Measurements from ENCODE around the gene CACNA1S.
A peak's percentile ranks its signal among the peaks of the same experiment; 100 is the strongest.

CACNA1S gene

DNA sequence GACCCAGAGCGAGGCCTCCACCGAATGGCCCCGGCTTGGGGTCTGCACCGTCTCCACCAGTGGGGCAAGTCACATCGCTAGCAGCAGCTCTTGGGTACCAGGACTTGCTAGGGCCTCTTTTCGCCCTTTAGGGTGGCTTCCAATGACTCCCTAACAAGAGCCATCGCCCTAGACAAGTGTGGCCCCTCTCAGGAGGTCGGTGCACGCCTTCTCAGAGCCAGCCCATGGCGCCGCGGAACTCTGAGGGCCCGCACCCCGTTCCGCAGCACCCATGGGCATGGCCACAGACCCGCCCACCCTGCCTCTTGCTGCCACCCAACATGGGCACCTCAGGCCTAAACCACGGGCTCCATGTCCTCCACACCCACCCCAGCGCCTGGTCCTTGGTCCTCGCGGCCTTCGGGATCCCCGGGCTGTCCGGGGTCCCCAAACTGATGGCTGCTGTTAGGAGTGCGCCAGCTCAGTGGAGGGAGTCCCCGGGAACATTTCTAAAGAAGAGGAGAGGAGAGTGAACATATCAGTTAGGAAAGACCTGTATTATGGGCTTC is 3.2 kb upstream of the CACNA1S start:
- DNase-seq (ENCODE audit: low read depth), result no peak

DNA sequence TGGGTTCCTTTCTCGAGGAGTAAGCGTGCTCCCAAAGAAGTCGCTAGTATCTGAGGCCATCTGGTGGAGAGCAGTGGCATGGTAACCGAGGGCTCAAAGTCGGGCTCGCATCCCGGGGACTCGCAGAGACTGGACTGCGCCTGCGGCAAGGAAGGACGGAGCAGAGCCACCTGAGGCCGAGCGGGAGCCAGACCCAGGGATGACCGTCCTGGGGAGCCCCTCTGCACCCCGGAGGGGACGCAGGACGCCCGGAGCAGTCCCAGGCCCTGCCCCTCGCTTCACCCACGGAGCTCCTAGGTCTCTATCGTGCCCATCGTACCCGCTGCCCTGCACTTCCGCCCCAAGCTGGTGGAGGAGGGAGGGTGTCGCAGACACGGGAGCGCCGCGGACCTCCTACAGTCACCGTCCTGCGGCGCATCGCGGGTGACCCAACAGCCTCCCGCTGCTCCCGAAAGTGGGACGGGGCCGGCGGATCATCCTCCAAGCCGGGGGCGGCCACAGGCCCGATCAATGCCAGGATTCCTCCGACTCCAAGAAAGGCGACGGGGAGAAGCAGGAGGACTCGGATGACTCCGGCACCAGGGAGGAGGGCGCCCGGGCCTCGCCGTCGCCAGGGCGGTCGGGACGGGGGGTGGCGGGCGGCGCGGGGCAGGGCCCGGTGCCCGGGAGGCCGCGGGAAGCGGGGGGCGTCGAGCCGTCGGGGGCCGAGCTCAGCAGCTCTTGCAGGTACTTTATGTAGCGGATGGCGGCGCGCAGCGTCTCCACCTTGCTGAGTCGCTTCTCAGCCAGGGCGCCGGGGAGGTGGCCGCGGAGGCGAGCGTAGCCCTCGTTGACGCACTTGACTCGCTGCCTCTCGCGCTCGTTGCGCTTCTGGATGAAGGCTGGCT is 2.3 kb upstream of the CACNA1S start:
- DNase-seq (ENCODE audit: low read depth), result peak; percentile 60

DNA sequence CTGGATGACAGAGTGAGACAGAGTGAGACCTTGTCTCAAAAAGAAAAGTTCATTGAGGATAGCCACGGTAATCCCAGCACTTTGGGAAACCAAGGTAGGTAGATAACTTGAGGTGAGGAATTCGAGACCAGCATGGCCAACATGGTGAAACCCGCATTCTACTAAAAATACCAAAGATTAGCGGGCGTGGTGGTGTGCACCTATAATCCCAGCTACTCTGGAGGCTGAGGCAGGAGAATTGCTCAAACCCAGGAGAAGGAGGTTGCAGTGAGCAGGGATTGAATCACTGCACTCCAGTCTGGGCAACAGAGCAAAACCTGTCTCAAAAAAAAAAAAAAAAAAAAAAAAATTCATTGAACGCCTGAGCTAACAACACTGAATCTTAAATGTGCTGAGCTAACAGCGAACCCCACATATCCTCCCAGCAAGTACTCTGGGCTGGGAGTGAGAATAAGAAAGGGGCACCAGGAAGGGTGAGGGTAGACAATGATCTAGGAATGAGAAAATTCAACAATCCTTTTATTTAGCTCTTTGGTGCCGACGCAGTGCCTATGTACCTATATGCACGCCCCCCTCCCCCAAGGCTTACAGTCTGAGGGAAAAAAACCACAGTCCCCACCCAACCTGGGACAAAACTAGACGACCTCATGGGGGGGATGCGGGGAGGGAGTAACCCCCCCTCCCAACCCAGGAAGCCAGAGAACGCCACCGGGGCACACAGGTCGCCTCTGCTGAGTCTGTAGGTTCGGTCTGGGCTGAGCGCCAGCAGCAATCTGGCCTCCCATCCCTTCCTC is 1.4 kb upstream of the CACNA1S start:
- no peak for DNase-seq (ENCODE audit: low read depth)

DNA sequence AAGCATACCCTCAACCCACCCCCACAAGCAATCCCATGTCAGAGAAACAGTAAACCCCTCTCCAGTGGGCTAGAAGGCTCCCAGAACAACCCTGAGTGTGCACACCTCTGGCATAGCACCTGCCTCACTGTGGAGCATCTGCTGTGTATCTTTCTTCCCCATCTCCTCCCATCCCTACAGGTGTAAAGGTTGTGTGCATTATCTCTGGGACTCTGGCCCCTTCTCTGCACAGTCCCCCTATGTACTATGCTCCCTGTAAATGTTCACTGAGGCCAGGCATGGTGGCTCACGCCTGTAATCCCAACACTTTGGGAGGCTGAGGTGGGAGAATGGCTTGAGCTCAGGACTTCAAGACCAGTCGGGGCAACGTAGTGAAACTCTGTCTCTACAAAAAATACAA is 700 bp upstream of the CACNA1S start:
- DNase-seq (ENCODE audit: low read depth), result no peak

DNA sequence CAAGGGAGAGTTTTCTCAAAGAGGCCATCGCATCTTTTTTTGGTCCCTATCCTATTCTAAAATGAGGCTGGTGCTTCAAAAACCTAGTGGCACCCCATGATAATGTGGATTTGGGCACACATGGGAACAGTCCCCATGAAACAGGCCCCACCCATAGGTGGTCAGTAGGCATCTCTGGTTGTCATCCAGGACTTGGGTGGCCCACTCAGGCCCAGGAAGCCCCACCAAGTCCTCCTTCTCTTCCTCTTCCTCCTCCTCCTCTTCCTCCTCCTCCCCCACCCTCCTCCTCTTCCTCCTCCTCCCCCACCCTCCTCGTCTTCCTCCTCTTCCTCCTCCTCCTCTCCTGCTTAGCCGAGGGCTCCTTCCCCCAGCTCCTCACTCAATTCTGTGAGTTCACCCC is 554 bp downstream of the CACNA1S start:
- DNase-seq (ENCODE audit: low read depth), result no peak

- DNase-seq (ENCODE audit: low read depth), result no peak
Measured at GRCh38 chr1:201111156-201111555, 1.1 kb downstream of the CACNA1S start.

DNA sequence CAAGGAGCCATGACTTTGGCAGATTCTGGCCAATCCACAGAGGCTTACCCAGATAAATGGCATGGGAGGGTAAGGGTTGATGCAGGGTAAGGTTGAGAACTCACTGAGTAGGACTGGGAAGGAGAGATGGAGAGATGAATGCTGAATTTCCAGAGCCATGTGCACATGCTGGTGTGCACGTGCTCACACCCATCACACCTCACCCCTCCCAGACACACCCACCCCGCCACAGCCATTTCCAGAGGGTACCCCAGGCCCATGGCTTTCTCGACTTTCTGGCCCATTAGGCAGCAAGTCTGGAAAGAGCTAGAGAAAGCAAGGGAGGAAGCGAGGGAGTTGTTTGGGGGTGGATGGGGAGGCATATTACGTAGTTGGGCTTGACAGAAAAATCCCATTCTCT is 1.6 kb downstream of the CACNA1S start:
- no peak for DNase-seq (ENCODE audit: low read depth)

DNA sequence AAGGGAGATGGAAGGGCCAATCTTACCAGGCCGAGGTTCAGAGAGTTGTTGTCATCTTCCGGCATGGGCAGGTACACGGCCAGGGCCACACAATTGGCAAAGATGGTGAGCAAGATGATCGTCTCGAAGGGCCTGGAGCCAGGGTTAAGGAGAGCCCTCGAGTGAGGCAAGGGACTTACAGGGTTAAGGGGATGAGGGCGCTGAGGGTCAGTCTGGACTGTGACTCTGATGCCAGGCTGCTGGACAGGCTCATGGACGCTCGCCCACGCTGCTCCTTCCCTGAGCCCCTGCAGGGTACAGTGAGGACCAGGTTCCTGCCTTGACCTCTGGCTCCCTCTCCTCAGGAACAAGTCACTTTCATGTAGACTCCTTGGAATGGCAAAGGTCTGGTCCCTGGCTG is 2.1 kb downstream of the CACNA1S start:
- DNase-seq (ENCODE audit: low read depth), result no peak

GRCh38 chr1:201109651-201110050 is 2.6 kb downstream of the CACNA1S start:
- DNase-seq (ENCODE audit: low read depth), result no peak

DNA sequence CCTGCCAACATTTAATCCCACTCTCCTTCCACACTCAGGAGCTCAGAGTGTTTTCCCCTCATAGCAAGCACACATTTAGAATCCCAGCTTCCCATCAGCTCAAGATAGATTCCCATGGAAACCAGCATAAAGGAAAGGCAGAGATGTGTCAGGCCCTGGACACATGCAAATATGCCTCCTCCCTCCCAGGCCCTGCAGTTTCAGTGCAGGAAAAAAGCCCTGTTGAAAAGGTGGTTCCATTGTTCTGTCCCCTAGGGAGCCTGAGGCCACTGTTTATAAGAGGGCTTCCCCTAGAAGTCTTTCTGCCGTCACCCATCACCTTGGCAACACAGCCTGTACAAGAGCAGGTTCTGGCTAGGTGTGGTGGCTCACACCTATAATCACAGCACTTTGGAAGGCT is 3.6 kb downstream of the CACNA1S start:
- no peak for DNase-seq (ENCODE audit: low read depth)

DNA sequence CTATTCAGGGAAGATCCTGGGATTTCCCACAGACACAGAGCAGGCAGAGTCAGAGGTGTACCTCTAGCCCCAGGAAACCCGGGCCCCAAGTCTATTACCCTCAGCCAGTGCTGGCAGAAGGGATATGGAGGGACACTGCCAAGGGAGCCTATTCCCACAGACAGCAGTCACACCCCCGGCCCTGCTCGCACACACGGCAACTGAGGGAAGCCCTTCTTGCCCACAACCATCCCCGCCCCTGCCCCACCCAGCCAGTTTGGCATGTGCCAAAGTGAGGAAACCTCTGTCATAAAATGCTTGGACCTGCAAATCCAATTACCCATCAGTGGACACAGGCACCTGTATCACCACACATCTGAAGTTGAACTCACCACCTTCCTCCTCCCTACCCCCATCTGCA is 6.5 kb downstream of the CACNA1S start:
- no peak for DNase-seq (ENCODE audit: low read depth)

DNA sequence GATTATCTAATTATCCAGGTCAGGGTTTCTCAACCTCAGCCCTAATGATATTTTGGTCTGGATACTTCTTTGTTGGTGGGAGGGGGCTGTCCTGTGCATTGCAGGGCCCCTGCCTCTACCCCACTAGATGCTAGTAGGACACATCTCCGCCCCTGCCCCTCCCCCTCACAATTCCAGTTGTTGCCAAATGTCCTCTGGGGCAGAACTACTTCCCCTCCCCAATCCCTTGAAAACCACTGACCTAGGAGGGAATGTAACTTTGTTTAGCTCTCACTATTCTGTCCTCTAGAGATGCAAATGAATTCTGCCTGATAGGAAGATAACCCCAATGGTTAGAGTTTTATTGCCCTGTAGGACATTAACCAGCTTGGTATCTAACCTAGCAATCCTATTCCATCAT is 8.1 kb downstream of the CACNA1S start:
- DNase-seq (ENCODE audit: low read depth), result no peak

DNA sequence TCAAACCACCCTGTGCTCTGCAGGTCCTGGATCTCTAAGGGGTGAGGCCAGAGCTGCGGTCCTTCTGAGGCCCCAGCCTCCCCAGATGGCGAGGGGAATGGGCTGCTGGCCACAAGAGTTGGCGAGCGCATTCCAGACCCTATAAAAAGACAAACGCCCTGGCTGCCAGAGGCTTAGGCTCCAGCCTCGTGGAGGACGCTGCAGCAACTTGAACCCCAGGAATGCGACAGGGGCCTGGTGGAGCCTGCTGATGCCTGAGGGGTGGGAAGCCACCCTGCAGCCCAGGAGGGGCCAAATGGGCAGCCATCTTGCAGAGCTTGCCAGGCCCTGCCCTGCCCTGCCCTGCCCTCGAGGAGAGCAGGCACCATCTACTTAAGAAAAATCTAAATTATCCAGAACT is 8.6 kb downstream of the CACNA1S start:
- DNase-seq (ENCODE audit: low read depth), result no peak

DNA sequence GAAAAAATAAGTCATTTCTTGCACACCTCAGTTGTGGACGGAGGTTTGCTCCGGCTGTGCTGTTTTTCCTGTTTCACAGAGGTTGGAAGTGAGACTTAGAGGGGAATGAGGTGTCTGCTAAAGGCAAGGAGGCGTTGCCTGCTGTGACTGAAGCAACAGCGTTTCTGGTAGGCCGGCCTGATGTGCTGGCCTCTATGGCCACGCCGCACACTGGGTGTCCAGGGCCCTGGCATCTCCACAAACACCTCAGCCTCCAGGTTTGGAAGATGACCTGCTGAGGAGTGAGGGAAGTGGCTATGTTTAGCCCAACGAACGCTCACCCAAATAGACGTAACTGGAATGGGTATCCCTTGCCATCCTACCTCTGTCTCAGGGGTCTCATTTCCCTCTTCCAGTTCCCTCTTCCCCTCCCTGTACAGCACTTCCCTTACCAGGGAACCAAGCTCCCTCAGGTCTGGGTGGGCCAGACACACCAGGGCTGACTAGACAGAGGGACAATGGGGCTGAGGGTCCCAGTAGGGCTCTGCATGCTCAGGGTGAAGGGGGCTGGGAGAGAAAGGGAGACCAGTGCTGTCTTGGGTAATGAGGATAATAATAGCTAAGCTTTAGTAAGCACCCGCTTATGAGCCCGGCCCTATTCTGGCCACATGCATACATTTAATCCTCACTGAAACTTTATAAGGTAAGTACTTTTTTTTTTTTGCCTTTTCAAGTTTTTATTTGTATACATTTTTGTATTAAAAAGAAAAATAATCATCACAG is 11.9 kb downstream of the CACNA1S start:
- DNase-seq (ENCODE audit: low read depth), result no peak

DNA sequence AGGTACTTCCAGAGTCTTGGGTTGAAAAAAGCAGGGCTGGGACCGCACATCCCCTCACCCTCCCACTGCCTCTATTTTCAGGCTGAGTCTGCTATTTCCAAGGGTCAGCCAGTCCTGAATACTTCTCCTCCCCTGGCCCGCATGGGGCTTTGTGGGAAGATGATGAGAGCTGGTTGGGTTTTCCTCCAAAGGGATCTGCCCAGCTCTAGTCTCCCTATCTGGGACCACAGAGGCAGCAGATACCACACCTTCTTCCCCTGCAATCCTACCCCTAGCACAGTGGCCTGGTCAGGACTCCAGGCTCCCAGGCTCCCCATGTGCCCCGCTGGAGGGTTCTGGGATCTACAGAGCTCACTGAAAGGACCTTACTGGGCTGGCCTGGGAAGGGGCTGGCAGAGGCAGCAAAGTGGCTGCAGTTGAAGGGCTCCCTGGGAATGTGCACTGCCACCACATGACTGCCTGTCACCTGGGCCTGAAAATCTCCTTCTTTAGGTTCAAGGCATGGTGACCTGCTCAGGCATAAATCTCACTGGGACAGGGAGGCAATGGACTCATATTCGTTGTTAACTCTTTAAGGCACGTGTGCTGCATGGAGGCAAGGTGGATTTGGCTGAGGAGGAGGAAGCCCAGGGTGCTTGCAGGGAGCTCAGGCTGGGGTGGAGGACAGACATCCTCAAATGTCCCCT is 13.1 kb downstream of the CACNA1S start:
- no peak for DNase-seq (ENCODE audit: low read depth)

DNA sequence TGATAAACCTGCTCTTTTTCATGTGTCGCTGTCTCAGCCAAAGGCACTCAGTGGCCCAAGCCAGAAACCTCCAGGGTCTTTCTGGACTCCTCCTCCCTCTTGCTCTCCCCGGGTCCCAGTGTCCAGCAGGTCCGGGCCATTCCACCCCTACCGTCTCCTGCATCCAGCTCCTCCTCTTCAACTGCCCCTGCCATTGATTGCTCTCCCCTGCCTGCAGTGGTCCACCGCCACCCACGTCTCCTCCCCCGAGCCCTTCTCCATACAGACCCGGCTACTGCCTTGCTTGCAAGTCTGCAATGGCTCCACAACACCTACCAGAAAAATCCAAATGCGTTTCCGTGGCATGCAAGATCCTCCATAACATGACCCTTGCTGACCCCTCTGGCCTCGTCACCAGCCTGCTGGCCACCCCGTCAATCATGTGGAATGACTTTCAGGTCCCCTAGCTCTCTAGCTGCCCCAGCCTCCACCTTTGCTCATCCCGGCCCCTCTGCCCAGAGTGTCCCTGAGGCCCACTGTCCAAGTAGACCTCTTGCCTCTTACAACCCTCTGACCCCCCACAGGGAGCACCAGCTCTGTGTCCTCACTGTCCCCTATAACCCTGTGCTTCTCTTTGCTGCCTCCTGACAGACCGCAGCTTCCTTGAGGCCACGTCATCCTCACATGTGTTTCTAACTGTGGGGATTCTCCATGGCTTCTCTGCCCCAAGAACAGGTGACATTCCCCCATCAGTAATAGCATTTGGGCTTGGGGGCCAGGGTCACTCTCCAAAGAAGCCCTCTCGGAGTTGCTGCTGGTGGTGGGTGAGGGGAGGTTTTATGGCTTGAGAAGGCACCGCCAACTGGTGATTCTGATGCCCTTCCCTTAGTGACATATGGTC is 15.0 kb downstream of the CACNA1S start:
- DNase-seq (ENCODE audit: low read depth), result no peak

GRCh38 chr1:201096041-201096461 is 16.2 kb downstream of the CACNA1S start:
- no peak for DNase-seq (ENCODE audit: low read depth)

- no peak for DNase-seq (ENCODE audit: low read depth)
Measured at GRCh38 chr1:201095581-201095980, 16.6 kb downstream of the CACNA1S start.

DNA sequence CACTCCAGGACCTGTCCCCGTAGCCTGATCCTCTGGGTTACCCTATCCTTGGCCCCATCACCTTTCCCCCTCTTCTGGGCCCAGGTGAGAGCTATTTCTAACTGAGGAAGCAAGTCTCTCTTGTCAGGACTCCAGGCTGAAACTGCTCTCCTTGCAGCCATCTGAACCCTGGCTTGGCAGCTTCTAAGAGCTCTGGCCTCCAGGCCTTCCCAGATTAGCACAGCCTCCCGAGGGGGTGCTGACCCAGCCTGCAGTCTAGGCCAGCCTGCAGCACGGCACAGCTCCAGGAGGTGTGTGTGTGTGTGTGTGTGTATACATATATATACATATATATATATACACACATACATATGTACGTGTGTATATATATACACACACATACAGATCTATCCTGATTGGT is 17.4 kb downstream of the CACNA1S start:
- DNase-seq (ENCODE audit: low read depth), result no peak

- DNase-seq (ENCODE audit: low read depth), result no peak
Measured at GRCh38 chr1:201093962-201094361, 18.3 kb downstream of the CACNA1S start.

DNA sequence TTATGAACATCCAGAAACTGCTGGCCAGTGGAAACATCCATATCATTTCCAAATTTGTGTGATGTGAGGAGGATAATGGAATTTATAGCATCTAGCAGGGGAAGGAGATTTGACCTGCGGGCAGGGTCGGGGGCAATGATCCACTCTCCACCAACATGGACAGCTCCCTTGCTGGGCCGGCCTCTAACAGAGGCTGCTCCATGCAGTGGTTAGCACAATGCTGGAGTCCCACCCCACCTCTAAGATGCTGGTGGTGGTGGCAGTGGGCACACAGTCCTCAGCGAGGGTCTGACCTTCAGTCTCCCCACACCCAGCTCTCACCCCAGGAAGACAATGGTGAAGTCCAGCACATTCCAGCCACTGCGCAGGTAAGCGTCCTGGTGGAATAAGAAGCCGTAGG is 18.7 kb downstream of the CACNA1S start:
- no peak for DNase-seq (ENCODE audit: low read depth)
